Vagina (tissue), 2 donors: ENCODE data around the gene CSGALNACT2.

Experiments used
- CTCF ChIP-seq, 3 experiments: fragments of 450-650 bp in 2 of 3; fragments of 200-600 bp in 1 of 3; sonication (generic) in 1 of 3; IDR thresholded peaks; one replicate each; pipeline ENCODE4 v1.5.1; 2017 to 2019; ENCODE audit warnings: antibody characterized with exemption in 3 of 3, mild to moderate bottlenecking in 2 of 3, moderate library complexity in 2 of 3
- POLR2A ChIP-seq, 2 donors: fragments of 450-650 bp; IDR thresholded peaks; one replicate each; pipeline ENCODE4 v1.6.1; 2017; ENCODE audit warnings: antibody characterized with exemption in 2 of 2, mild to moderate bottlenecking in 2 of 2, moderate library complexity in 2 of 2
- POLR2AphosphoS5 ChIP-seq, 2 donors: sonication (generic); formaldehyde crosslinking; IDR thresholded peaks; one replicate each; pipeline ENCODE4 v1.9.0; 2017; ENCODE audit warnings: antibody characterized with exemption in 2 of 2, mild to moderate bottlenecking in 2 of 2, low read depth in 1 of 2; ENCODE audit not compliant: insufficient read depth in 1 of 2

DNA sequence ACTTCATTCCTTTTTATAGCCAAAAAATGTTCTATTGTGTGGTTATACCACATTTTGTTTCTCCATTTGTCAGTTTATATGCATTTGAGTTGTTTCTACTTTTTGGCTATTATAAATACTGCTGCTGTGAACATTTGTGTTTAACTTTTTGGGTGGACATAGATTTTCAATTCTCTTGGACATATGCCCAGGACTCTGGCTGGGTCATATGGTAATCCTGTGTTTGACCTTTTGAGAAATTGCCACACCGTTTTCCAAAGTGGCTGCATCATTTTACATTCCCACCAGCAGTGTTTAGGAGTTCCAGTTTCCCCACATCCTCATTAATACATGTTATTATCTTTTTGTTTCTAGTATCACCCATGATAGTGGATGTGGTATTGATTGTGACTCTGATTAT lies 39.4 kb downstream of the CSGALNACT2 start:
- TF ChIP-seq CTCF (IDR thresholded peaks at IDR 0.05) (no peak), POLR2AphosphoS5 (IDR thresholded peaks at IDR 0.05; ENCODE audit: insufficient read depth in 1 of 2, low read depth in 1 of 2) (no peak), POLR2A (IDR thresholded peaks at IDR 0.05) (no peak)
